NAMALWA (cell line): ENCODE data around the gene PLXNA3.

Experiments
- DNase-seq: peaks from one replicate; pipeline ENCODE4 v3.0.0-alpha.2; 2015; ENCODE audit warnings: low spot score

Gene PLXNA3

DNA sequence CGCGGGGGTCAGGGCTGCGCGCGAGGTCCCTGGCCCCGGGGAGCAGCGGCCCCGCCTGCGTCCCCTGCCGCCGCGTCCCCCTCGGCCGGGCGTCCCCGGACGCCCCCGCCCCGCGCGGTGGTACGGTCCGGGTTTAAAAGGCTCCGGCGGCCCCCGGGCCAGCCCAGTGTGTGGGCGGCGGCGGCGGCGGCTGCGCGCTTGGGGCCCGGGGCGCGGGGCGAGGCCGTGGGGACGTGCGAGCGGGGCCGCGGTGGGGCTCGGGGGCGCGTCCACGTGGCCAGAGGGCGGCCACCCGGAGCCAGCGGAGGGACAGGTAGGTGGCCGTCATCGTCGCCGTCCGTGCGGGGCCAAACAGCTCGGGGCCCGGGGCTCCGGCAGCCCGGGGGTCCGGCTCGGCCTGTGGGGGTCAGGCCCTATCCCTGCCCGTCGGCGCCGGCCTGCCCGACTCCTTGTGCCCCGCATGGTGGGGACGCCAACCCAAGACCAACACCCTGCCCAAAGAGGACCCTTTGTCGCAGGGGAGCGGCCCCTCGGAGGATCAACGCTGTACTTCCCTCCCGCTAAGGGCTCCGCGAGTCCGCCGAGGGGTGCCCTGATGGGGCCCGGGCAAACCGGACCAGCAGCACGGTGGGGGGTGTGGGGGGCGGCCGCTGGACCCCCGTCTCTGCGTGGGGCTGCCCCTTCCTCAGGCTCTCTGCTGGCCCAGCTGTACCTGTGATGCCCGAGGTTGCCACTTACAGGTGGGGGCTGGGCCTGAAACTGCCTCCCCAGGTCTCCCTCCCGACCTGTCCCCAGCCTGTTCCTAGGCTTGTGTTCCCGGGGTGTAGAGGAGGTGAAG, at the start of gene PLXNA3:
Gene PLXNA3, plus strand, starts transcription at position 166 of the 838 bp plus-strand sequence. CDS start 1,903 bp downstream, outside the sequence.
- peak; percentile 39 for DNase-seq

DNA sequence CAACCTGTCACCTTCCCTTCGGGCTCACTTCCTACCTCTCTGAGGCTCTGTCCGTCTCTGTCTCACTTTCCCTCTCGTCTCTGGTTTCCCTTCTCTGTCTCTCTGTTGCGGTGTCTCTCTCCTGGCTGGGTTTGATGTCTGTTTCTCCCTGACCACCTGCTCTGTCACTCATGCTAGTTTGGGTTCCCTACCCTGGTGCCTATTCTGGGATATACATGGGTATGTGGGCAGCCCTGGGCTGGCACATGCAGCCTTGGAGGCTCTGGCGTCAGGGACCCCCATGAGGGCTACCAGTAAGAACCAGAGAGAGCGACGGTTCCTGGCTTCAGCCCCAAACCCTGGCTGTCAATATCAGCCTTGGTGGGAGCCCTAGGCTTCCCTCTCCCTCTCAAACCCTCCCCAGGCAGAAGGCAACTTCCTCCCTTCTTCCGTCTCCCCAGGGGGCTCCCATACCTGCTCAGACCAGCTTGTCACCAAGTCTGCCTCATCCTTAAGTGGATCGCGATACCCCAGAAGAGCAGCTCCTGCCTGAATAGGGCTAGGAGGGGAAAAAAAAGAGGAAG, 49.3 kb upstream of the PLXNA3 start:
- DNase-seq, result no peak

GRCh38 chrX:154409222-154409871, 48.7 kb upstream of the PLXNA3 start, which contains the start of gene DNASE1L1:
Gene DNASE1L1, minus strand, starts transcription at chrX:154409254. Its CDS starts 3,686 bp downstream, at chrX:154405568.
- no peak for DNase-seq

DNA sequence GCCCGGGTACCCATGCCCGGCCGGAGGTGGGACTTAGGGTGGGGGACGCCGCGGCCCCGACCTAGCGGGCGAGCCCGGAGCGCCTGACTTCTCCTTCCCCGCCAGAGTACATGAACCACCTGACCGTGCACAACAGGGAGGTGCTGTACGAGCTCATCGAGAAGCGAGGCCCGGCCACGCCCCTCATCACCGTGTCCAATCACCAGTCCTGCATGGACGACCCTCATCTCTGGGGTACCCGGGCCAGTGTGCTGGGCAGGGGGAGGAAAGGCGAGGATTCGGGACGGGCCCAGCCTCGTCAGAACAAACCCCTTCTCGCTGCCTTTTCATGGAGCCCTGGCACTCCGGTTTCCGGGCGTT, 46.1 kb upstream of the PLXNA3 start:
- DNase-seq, result peak; percentile 54

GRCh38 chrX:154412468-154412867, 45.6 kb upstream of the PLXNA3 start:
- DNase-seq, result peak; percentile 46

DNA sequence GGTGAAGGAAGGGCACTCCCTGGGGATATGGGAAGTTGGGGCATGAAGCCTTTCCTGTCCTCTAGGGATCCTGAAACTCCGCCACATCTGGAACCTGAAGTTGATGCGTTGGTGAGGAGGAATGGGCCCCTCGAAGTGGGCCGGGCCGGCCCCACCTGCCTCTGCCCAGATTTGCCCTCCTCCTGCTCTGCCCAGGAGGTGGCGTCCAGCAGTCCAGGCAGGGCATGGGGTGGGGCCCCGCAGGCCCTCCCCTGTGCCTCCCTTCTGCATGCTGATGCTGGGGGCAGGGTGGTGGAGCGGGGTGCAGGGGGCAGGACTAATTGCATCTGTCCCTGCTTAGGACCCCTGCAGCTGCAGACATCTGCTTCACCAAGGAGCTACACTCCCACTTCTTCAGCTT, 44.9 kb upstream of the PLXNA3 start:
- DNase-seq, result no peak

DNA sequence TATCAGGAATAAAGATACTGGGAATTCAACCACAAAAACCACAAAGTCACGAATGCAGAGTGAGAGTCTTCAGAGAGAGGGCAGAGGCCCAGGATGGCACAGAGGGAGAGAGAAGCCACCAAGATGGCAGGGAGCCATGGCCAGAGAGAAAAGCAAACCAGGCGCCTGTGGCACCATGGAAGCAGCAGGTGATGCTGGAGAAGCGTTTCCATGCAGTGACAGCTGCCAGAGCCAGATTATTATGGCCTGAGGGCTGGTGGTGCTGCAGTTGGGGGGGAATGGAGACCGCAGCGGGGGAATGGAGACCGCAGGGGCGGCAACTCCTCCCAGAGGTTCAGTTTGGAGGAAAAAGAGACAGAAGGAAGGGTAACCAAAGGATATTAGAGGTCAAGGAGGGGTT, 40.9 kb upstream of the PLXNA3 start:
- DNase-seq, result no peak

DNA sequence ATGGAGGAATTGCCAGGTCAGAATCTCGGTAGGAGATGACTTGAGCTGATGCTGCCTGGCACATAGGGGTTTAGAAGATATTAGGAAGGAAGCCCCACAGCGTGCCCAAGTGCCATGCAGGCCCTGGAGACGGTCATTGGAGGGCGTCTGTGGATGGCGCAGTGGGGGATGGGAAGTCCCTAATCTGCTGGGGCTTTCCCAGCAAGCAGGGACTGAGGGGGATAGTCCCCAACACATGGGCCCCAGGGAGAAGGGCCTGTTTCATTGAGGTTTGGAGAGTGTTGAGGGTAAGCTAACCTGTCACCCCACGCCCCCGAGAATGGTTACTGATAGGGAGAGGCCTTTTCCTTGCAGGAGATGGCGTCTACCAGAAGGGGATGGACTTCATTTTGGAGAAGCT, 38.9 kb upstream of the PLXNA3 start:
- no peak for DNase-seq

DNA sequence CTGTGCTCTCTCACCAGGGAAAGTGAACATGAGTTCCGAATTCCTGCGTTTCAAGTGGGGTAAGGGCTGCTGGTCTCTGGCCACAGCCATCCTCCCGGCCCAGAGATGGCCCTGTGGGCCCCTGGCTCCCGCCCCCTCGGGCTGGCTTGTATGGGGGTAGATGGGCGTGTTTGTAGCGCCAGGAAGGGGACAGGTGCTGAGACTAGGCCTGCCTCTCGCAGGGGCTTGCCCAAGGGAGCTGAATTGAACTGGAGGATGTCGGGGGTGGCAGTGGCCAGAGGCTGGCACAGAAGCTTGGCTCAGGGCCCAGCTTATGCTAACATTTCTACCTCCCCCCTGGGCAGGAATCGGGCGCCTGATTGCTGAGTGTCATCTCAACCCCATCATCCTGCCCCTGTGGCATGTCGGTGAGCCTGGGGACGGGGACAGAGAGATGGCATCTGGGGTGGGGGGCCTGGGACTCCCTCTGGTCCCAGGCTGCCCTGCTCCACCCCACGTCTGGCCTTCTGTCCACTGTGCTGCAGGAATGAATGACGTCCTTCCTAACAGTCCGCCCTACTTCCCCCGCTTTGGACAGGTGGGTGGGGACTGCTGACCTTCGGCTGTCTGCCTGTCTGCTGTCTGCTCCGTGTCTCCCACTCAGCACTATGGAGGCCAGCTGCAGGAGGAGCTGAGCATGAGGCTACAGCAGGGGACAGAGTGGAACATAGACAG, 38.2 kb upstream of the PLXNA3 start:
- DNase-seq, result no peak

GRCh38 chrX:154420402-154420756, 37.7 kb upstream of the PLXNA3 start:
- DNase-seq, result no peak

GRCh38 chrX:154426916-154427770, 30.9 kb upstream of the PLXNA3 start:
- DNase-seq, result no peak

- peak; percentile 90 for DNase-seq
Observed at GRCh38 chrX:154428176-154429171, 29.6 kb upstream of the PLXNA3 start, which contains the start of gene ATP6AP1. Gene ATP6AP1, plus strand, starts transcription at chrX:154428677. Its CDS starts 16 bp downstream, at chrX:154428693.

DNA sequence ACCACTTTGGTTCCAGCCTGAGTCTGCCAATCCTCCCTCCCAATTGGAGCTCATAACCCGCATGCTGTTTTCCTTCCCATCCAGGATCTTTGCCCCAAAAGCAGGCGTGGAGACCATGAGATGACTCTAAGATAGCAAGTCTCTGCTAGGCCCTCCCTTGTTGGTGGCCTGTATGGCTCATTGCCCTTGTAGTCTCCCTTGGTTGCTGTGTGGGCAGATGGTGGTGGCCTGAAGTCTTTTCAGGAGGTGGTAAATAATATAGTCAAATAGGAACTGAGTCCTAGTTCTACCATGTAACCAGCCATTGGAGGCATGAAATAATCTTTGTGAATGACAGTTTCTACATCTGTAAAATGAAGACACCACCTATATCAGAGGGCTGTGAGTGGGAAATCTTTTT, 28.4 kb upstream of the PLXNA3 start:
- no peak for DNase-seq

DNA sequence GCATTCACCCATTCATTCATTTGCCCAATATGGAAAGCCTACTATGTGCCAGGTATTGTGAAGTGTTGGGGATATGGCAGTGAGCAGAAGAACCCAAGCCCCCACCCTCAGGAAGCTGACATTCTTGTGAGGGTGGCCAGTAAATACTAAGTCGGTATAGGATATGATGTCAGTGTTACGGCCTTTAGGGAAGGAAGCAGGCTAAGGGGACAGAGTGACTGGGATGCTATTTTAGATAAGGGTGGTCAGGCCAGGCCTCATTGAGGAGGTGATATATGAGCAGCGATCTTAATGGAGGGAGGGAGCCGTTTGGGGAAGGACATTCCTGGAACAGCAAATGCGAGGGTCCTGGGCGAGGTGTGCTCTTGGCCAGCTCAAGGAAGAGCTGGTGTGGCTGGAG, 27.6 kb upstream of the PLXNA3 start:
- no peak for DNase-seq

DNA sequence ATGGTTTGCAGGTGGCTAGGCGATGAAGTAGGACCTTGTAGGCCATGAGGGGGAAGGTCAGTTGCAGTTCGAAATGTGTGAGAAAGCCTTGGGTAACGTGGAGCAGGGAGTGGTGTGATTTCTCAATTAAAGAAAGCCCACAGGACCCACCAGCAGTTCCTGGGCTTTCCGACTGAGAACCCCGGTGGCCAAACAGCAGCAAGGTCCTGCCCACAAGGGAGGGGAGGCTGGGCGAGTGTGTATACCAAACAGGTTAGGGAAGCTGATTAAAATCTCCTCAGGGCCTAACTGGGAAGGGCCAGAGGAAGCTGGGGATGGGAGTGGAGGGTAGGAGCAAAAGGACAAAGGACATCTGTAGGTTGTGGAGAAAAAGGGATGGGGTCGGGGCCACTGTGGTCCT, 27.2 kb upstream of the PLXNA3 start:
- no peak for DNase-seq

DNA sequence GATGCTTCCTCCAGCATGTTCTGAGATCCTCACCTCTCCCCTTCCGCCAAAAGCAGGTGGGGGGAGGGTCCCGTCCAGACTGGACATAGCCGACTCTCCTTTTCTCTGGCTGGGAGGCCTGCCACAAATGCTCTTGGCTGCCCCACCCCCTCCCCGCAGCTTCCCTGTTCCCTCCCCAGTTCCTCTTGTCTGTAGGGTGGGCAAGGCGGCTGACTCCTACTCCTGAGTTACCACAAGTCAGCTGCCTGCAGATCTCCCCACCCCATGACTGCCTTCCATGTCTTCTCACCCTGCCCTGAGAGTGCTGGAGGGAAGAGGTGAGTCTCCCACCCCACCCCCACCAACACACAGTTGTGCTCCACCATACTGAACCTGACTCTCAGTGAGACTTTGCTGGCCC, 26.7 kb upstream of the PLXNA3 start:
- DNase-seq, result no peak

- no peak for DNase-seq
Observed at GRCh38 chrX:154432210-154432609, 25.9 kb upstream of the PLXNA3 start.

DNA sequence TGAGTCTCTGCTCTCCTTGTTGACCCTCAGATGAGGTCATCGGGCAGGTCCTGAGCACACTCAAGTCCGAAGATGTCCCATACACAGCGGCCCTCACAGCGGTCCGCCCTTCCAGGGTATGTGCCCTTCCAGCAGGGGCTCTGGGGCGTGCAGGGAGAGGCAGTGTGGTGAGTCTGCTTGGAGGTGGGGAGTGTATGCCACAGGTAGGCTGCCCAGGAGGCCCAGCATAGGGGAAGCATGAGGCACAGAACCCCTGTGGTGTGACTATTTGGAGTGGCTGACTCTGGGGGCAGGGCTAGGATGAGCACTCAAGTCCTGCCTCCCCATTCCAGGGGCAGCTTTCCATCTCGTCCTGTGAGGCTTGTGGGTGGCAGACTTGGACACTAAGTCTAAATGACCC, 24.5 kb upstream of the PLXNA3 start:
- no peak for DNase-seq

DNA sequence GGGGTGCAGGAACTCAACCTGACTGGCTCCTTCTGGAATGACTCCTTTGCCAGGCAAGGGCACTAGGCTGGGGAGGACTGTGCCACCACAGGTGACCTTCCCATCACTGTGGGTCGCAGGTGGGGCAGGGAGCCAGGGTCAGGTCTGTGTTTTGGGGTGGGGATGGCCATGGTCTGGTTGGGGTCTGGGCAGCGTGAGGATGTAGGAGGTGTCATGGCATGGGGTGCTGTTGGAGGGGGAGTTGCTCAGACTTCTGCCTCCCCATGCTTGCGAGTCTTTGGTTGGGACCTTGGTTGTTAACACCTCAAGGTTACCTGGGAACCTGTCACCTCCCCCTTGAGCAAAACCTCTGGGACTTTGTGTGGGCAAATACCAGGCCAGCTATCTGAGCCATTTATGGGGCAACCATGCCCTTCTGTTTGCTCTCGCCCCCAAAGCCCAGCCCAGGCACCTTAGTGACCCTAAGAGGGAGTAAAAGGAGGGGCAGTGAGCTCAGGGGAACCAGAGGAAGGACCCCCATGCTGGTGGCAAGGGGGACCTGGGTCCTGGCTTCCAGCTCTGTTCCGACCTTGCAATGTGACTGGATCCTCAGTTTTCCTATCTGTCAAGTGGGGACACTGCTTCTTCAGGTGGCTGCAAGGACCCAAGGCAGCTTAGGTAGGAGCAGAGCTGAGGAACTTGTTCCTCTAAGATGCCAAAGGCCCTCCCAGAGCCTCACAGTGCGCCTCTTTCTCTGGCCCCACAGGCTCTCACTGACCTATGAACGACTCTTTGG, 23.5 kb upstream of the PLXNA3 start:
- no peak for DNase-seq
